Lower leg skin (tissue), 4 donors: ENCODE results near the gene CTBP1. TPM values are rescaled to one million over a fixed set of nuclear protein-coding genes. Genes with fewer than 3 reads are reported as not detected.

Experiments used
- DNase-seq, 2 donors: peaks; one replicate each; pipeline ENCODE4 v3.0.0-alpha.2; 2019; ENCODE audit warnings: low spot score in 2 of 2
- H3K4me3 ChIP-seq: fragments of 200-600 bp; sonication (generic); 2 replicates; pipeline ENCODE4 v1.5.1; 2017; ENCODE audit warnings: mild to moderate bottlenecking, low read depth; ENCODE audit not compliant: poor library complexity, severe bottlenecking
- POLR2A ChIP-seq, 2 donors: fragments of 450-650 bp; IDR thresholded peaks; one replicate each; pipeline ENCODE4 v1.6.1; 2016 to 2017; ENCODE audit warnings: antibody characterized with exemption in 2 of 2, mild to moderate bottlenecking in 1 of 2, moderate library complexity in 1 of 2
- WGBS, 2 donors: methylation state at CpG; one replicate each; pipeline ENCODE4 v1.1.5; 2018; 5-methylcytosine and 5-hydroxymethylcytosine counted together
- intact Hi-C: fragments of 100-400 bp; cut with DNase I; formaldehyde crosslinking; loops from one replicate; pipeline ENCODE4 v1.15.0; 2023; ENCODE audit warnings: low total_unique reads
- total RNA-seq, 4 donors: library from RNA; depleted of rRNA; stranded (reverse); fragments of >200 nt; gene quantifications; one replicate each; pipeline ENCODE4 v1.1.0, GENCODE V29; 2016
- TF ChIP-seq, protein P1 (sequence below), 3 donors: fragments of 450-650 bp; IDR thresholded peaks; one replicate each; pipeline ENCODE4 v1.5.1; 2016; ENCODE audit warnings: antibody characterized with exemption in 3 of 3, mild to moderate bottlenecking in 3 of 3, moderate library complexity in 2 of 3

Gene CTBP1
- total RNA-seq, 4 donors from 2014 or later = 124 to 195 (median 148) TPM

GRCh38 chr4:1178300-1179088, 70.4 kb downstream of the CTBP1 start:
- no peak for DNase-seq
- 86 to 90% methylated on average over 11 of the region's 11 CpGs for WGBS, 2 donors
- TF ChIP-seq, protein P1, sequence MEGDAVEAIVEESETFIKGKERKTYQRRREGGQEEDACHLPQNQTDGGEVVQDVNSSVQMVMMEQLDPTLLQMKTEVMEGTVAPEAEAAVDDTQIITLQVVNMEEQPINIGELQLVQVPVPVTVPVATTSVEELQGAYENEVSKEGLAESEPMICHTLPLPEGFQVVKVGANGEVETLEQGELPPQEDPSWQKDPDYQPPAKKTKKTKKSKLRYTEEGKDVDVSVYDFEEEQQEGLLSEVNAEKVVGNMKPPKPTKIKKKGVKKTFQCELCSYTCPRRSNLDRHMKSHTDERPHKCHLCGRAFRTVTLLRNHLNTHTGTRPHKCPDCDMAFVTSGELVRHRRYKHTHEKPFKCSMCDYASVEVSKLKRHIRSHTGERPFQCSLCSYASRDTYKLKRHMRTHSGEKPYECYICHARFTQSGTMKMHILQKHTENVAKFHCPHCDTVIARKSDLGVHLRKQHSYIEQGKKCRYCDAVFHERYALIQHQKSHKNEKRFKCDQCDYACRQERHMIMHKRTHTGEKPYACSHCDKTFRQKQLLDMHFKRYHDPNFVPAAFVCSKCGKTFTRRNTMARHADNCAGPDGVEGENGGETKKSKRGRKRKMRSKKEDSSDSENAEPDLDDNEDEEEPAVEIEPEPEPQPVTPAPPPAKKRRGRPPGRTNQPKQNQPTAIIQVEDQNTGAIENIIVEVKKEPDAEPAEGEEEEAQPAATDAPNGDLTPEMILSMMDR (IDR thresholded peaks at IDR 0.05) = no peak
- no peak for TF ChIP-seq POLR2A (IDR thresholded peaks at IDR 0.05)
- no peak overlapping the region for H3K4me3 ChIP-seq
- intact Hi-C loops = no loop called here

GRCh38 chr4:1177274-1178141, 71.4 kb downstream of the CTBP1 start:
- WGBS, 2 donors = 40 to 57% methylated on average over 24 to 28 of the region's 28 CpGs
- intact Hi-C loops = no loop called here
- DNase-seq = peak in 1 of 2 donors; percentile 89
- no peak overlapping the region for H3K4me3 ChIP-seq
- no peak for TF ChIP-seq POLR2A (IDR thresholded peaks at IDR 0.05)
- TF ChIP-seq, protein P1 (IDR thresholded peaks at IDR 0.05) = no peak

DNA sequence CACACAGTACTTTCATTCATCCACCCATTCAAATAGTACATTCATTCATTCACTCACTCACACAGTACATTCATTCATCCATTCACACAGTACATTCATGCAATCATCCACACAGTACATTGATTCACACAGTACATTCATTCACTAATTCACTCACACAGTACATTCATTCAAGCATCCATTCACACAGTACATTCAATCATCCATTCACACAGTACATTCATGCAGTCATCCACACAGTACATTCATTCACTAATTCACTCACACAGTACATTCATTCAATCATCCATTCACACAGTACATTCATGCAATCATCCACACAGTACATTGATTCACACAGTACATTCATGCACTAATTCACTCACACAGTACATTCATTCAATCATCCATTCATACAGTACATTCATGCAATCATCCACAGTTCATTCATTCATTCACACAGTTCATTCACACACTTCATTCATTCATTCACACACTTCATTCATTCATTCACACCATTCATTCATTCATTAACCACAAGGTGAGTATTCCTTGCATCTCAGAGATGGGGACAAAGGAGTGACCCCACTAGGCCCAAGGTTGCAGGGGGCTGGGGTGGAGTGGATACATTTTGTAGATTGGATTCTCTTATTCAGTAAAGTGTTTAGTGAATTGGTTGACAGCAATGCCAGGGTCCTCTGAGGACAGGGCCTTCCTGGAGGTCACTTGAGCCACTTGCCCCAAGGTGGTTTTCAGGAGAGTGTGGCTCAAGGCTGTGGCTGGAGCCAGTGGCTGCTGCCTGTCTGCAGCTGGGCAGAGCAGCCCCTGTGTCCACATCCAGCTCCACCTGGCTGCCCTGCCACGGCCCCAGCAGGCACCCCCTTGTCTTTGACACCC, 72.3 kb downstream of the CTBP1 start:
- intact Hi-C loops = no loop called here
- TF ChIP-seq, protein P1 (IDR thresholded peaks at IDR 0.05) = no peak
- TF ChIP-seq POLR2A (IDR thresholded peaks at IDR 0.05) = no peak
- no peak overlapping the region for H3K4me3 ChIP-seq
- whole genome bisulfite sequencing, 2 donors = 20 to 50% methylated on average over 1 of the region's 1 CpG
- no peak for DNase-seq

GRCh38 chr4:1175635-1176229, 73.2 kb downstream of the CTBP1 start:
- peak in 1 of 2 donors; percentile 82 for DNase-seq
- H3K4me3 ChIP-seq = no peak overlapping the region
- intact Hi-C loops = no loop called here
- WGBS, 2 donors = 93 to 95% methylated on average over 7 of the region's 7 CpGs
- TF ChIP-seq, protein P1 (IDR thresholded peaks at IDR 0.05) = no peak
- no peak for TF ChIP-seq POLR2A (IDR thresholded peaks at IDR 0.05)
